Ectodermal cell (in vitro differentiated cells): Measurements from ENCODE around the gene ZSWIM4.

Experiments
- H3K27ac ChIP-seq: 2 replicates; pipeline ENCODE4 v1.7.0; 2013; ENCODE audit warnings: mild to moderate bottlenecking, low read depth, low read length; ENCODE audit not compliant: insufficient read depth, poor library complexity, severe bottlenecking
- H3K27me3 ChIP-seq: 2 replicates; pipeline ENCODE4 v1.7.0; 2013; ENCODE audit warnings: mild to moderate bottlenecking, low read length; ENCODE audit not compliant: insufficient read depth, control insufficient read depth, poor library complexity, severe bottlenecking
- H3K36me3 ChIP-seq: one replicate; pipeline ENCODE4 v1.7.0; 2013; ENCODE audit warnings: low read length; ENCODE audit not compliant: control insufficient read depth, insufficient read depth
- H3K4me1 ChIP-seq: one replicate; pipeline ENCODE4 v1.7.0; 2013; ENCODE audit warnings: low read length; ENCODE audit not compliant: control insufficient read depth, insufficient read depth
- H3K4me3 ChIP-seq: 2 replicates; pipeline ENCODE4 v1.7.0; 2013; ENCODE audit warnings: low read depth, low read length, control low read depth; ENCODE audit not compliant: insufficient read depth
- H3K9me3 ChIP-seq: 2 replicates; pipeline ENCODE4 v1.7.0; 2013; ENCODE audit warnings: mild to moderate bottlenecking, low read length, moderate library complexity; ENCODE audit not compliant: control insufficient read depth
- WGBS, 2 experiments: methylation state at CpG; one replicate each; pipeline ENCODE4 v1.1.7; 2013; ENCODE audit warnings: missing lambda C conversion rate in 2 of 2; 5-methylcytosine and 5-hydroxymethylcytosine counted together

ZSWIM4 gene

DNA sequence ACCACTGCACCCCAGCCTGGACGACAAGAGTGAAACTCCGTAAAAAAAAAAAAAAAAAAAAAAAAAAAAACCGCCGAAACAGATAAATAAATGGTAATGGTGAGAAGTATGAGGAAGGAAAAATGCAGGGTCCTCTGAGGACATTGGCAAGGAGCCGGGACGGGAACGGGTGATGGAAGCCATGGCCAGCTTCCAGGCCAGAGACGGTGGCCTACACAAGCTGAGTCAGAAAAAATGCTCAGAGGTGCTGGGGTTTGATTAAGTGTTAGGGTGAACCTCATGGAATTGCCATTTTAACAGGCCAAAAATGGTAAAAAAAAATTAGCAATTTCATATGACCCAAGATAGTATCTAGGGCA lies 866 bp upstream of the ZSWIM4 start:
- Histone ChIP-seq H3K4me3 (peak overlapping the region; percentile 73), H3K27ac (no peak overlapping the region)

DNA sequence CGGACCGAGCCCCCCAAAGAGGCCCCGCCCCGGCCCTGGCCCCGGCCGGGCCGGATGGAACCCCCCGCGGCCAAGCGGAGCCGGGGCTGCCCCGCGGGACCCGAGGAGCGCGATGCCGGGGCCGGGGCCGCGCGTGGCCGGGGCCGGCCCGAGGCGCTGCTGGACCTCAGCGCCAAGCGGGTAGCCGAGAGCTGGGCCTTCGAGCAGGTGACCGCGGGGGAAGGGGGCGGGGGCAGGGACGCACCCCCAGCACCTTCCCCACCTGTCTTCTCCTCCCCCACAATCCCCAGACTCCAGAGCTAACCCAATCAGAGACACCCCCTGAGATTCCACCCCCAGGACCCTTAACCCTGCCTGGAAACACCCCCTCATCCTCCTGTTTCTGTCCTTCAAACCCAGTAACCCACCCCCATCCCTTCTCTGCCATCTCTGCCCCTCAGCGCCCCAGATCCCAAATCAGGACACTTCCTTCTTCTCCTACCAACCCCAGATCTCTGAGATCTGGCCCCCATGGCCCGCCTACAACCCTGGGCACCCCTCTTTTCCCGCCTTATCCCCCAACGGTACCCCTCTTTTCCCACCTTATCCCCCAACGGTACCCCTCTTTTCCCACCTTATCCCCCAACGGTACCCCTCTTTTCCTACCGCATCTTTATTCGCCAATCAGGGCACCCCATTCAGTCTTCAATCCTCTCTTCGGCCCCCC lies 505 bp downstream of the ZSWIM4 start:
- 3% methylated on average over 42 of the region's 42 CpGs for WGBS, 2 experiments
- no peak overlapping the region for H3K27ac ChIP-seq
- peak overlapping the region; percentile 73 for H3K4me3 ChIP-seq
- H3K4me1 ChIP-seq = peaks cover 7% of the 10 kb centered on the region
- no peaks in the 10 kb centered on the region for H3K27me3 ChIP-seq
- H3K36me3 ChIP-seq = no peaks in the 10 kb centered on the region
- H3K9me3 ChIP-seq = no peaks in the 10 kb centered on the region

More for the DNA sequence above, 866 bp upstream of the ZSWIM4 start:
- Histone ChIP-seq H3K27me3 (no peaks in the 10 kb centered on the region), H3K9me3 (no peaks in the 10 kb centered on the region), H3K36me3 (no peaks in the 10 kb centered on the region), H3K4me1 (peaks cover 7% of the 10 kb centered on the region)
- WGBS, 2 experiments = 70 to 74% methylated on average over 6 to 7 of the region's 8 CpGs

DNA sequence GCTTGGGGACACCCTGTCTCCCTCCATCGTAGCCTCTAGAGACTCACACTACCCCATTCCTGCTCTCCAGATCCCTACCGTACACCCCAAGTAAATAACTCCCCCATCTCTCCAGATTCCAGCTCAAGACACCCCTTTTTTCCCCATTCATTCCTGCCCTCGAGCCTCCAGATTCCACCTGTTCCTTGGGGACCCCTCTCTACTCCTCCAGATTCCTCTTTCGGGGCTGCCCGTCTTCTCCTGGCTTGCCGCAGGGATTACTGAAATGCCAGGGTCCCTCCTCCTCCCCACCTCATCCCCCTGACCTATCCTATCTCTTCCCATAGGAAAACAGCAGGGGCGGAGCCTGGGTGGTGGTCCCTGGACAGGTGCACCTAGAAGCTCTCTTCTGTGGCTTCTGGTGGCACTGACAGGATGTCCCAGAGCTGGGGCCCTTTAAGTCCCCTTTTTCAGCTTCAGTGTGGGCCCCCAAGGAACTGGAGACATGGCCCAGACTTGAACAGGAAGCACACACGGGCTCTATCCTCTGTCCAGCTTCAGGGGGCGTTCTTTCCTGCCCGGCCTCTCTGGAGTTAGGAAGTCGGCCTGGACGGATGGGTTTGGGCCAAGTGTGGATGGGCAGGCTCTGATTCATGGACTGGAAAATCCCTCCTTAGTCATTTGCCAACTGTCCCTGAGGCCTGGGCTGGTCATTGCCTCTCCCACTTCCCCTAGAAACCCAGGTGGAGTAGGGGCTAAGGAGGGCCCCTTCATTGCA lies 1.2 kb downstream of the ZSWIM4 start:
- Histone ChIP-seq H3K36me3 (no peaks in the 10 kb centered on the region), H3K27ac (no peak overlapping the region), H3K4me1 (peaks cover 7% of the 10 kb centered on the region), H3K9me3 (no peaks in the 10 kb centered on the region), H3K27me3 (no peaks in the 10 kb centered on the region), H3K4me3 (peak overlapping the region; percentile 73)
- WGBS, 2 experiments = 39 to 42% methylated on average over 12 of the region's 12 CpGs

DNA sequence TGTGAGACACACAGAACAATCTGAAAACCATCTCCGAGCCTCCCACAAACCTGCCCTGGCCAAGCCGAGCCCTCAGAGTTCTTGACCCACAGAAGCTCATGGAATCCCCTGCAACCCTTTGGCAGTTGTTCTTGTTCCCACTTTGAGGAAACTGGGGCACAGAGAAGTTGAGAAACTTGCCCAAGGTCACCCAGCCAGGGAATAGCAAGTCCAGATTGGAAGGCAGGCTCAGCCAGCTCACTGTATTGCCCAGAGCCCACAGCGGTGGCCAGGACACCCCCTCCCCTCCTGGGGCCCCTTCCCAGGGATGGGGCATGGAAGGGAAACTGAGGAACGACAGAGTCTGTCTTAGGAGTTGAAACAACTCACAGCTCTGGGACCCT lies 1.8 kb downstream of the ZSWIM4 start:
- no peak overlapping the region for H3K27ac ChIP-seq
- WGBS, 2 experiments = 91 to 93% methylated on average over 4 of the region's 4 CpGs
- H3K27me3 ChIP-seq = no peaks in the 10 kb centered on the region
- no peak overlapping the region for H3K4me3 ChIP-seq
- no peaks in the 10 kb centered on the region for H3K36me3 ChIP-seq
- H3K4me1 ChIP-seq = peaks cover 7% of the 10 kb centered on the region
- H3K9me3 ChIP-seq = no peaks in the 10 kb centered on the region

DNA sequence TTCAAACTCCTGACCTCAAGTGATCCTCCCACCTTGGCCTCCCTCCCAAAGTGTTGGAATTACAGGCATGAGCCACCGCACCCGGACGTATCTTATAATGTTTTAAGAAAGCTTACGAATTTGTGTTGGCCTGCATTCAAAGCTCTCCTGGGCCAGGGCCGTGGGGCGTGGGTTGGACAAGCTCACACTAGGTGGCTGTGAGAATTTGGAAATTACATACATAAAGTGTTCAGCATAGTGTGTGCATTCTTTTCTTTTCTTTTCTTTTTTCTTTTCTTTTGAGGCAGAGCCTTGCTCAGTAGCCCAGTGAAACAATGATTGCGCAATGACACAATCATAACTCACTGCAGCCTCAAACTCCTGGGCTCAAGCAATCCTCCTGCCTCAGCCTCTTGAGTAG lies 2.6 kb downstream of the ZSWIM4 start:
- H3K4me3 ChIP-seq = no peak overlapping the region
- H3K27me3 ChIP-seq = no peaks in the 10 kb centered on the region
- H3K4me1 ChIP-seq = peaks cover 7% of the 10 kb centered on the region
- H3K9me3 ChIP-seq = no peaks in the 10 kb centered on the region
- WGBS, 2 experiments = 92 to 94% methylated on average over 7 of the region's 7 CpGs
- H3K27ac ChIP-seq = no peak overlapping the region
- no peaks in the 10 kb centered on the region for H3K36me3 ChIP-seq

DNA sequence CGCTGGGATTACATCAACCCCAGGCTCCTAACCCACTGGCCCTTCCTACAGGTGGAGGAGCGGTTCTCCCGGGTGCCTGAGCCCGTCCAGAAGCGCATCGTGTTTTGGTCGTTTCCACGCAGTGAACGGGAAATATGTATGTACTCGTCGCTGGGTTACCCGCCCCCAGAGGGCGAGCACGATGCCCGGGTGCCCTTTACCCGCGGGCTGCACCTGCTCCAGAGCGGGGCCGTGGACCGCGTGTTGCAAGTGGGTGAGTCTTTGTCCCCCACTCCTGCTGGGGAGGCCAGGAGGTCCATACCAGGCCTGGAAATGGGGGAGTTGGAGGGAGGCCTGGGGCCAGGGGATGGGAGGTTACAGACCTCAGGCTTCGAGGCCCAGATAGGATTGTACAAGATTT lies 4.4 kb downstream of the ZSWIM4 start:
- Histone ChIP-seq H3K36me3 (no peaks in the 10 kb centered on the region), H3K9me3 (no peaks in the 10 kb centered on the region), H3K27ac (no peak overlapping the region), H3K4me1 (peaks cover 7% of the 10 kb centered on the region), H3K27me3 (no peaks in the 10 kb centered on the region), H3K4me3 (no peak overlapping the region)
- 95 to 97% methylated on average over 22 of the region's 22 CpGs for WGBS, 2 experiments

DNA sequence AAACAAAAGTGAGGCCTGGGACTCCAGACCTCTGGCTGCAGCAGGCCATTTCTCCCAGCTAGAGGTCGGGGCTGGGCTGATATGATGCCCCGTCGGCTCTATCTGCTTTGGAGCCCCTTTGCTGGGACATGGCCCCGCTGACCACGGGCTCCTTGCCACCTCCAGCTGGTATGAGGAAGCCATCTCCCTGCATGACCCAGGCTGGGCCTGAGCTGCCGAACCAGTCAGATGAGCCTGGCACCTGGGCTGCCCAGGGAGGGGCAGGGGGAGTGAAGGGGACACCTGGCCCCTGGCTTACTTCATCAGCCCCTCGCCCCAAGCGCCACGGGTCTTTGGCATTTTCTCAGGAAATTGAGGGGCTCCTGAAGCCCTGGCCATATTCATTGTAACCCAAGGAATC lies 7.8 kb downstream of the ZSWIM4 start:
- 94 to 96% methylated on average over 9 of the region's 9 CpGs for WGBS, 2 experiments
- Histone ChIP-seq H3K27me3 (no peaks in the 10 kb centered on the region), H3K9me3 (no peaks in the 10 kb centered on the region), H3K4me1 (no peaks in the 10 kb centered on the region), H3K27ac (no peak overlapping the region), H3K4me3 (no peak overlapping the region), H3K36me3 (no peaks in the 10 kb centered on the region)

DNA sequence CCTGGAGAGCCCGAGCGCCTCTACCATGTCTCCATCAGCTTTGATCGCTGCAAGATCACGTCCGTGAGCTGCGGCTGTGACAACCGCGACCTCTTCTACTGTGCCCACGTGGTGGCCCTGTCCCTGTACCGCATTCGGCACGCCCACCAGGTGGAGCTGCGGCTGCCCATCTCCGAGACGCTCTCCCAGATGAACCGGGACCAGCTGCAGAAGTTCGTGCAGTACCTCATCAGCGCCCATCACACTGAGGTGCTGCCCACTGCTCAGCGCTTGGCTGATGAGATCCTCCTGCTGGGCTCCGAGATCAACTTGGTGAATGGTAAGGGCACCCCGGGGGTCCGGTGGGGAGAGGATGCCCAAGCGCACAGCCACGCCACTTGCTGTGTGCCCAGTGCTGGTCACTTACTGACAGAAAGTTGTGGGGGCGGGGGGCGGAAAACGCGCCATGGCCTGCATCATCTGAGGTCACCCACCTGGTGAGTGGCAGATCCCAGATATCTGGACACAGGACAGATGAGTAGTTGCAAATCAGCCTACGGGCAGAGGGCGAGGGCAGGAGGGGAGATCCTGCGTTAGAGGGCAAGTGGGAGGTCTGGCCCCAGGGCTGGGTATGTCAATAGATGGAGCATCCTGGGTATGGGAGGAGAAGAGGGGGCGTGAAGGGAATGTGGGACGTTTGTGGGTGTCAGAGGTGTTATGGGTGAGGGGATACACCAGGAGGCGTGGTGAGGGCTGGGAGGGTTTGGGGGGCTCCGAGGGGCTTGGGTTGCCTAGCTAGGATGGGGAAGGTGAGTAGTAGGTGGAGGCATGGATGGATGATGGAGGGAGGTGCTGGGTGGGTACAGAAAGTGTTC lies 9.8 kb downstream of the ZSWIM4 start:
- Histone ChIP-seq H3K9me3 (no peaks in the 10 kb centered on the region), H3K4me1 (no peaks in the 10 kb centered on the region), H3K27me3 (no peaks in the 10 kb centered on the region), H3K4me3 (no peak overlapping the region), H3K27ac (no peak overlapping the region), H3K36me3 (peaks cover 12% of the 10 kb centered on the region)
- 72% methylated on average over 35 of the region's 35 CpGs for WGBS, 2 experiments

DNA sequence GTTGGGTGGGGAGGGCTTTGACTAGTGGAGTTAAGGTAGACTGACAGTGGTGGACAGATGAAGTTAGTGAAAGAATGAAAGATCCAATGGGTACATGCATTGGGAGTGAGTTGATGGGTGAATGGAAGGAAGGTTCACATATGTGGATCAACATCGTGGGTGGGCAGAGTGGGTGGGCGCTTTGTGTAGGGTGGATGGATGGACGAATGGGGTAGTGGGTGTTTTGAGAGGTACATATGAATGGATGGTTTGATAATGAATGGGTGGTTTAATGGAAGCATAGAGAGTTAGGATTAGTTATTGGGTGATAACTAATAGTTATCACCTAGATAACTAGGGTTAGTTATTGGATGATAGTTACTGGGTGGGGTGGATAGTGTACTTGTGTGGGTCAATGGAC lies 11.5 kb downstream of the ZSWIM4 start:
- H3K27me3 ChIP-seq = no peaks in the 10 kb centered on the region
- H3K36me3 ChIP-seq = peaks cover 18% of the 10 kb centered on the region
- no peaks in the 10 kb centered on the region for H3K9me3 ChIP-seq
- no peak overlapping the region for H3K27ac ChIP-seq
- H3K4me3 ChIP-seq = no peak overlapping the region
- WGBS, 2 experiments = 93% methylated on average over 3 of the region's 3 CpGs
- no peaks in the 10 kb centered on the region for H3K4me1 ChIP-seq

DNA sequence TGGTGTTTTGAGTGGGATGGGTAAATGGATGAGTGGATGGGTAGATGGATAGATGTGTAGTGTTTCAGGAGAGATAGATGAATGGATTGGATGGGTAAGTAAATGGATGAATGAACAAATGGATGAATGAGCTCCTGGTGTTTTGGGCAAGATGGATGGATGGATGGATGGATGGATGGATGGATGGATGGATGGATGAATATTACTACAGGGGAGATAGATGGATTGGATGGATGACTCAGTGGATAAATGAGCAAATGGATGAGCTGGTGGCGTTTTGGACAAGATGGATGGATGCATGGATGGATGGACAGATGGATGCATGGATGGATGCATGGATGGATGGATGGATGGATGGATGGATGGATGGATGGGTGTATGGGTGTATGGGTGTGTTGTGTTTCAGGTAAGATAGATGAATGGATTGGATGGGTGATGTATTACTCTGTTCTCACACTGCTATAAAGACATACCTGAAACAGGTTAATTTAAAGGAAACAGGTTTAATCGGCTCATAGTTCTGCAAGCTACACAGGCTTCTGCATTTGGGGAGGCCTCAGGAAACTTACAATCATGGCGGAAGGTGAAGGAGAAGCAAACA lies 12.3 kb downstream of the ZSWIM4 start:
- WGBS, 2 experiments = 96 to 97% methylated on average over 3 of the region's 3 CpGs
- H3K4me3 ChIP-seq = no peak overlapping the region
- peaks cover 18% of the 10 kb centered on the region for H3K36me3 ChIP-seq

More for the DNA sequence above, 12.3 kb downstream of the ZSWIM4 start:
- H3K9me3 ChIP-seq = no peaks in the 10 kb centered on the region
- H3K27ac ChIP-seq = no peak overlapping the region
- H3K4me1 ChIP-seq = no peaks in the 10 kb centered on the region
- no peaks in the 10 kb centered on the region for H3K27me3 ChIP-seq
